Central memory CD8-positive, alpha-beta T cell (primary cell): ENCODE results near the gene SIGLEC8.
A peak's percentile ranks its signal among the peaks of the same experiment; 100 is the strongest.

ENCODE experiments used
- ATAC-seq: fragments of 150-1000 bp; cut with Tn5 transposase; replicated peaks from 2 replicates; pipeline ENCODE4 v1.10.0; 2022; ENCODE audit warnings: mild to moderate bottlenecking, moderate FRiP score, moderate number of reproducible peaks; ENCODE audit not compliant: poor library complexity, severe bottlenecking; ENCODE audit errors: extremely low read depth
- DNase-seq, 2 donors: peaks; one replicate each; pipeline ENCODE4 v3.0.0; 2021; ENCODE audit warnings: low spot score in 2 of 2
- H3K27ac Mint-ChIP-seq: one replicate; pipeline ENCODE4 v1.8.0; 2022; ENCODE audit warnings: low read depth, mild to moderate bottlenecking, moderate library complexity, mixed read lengths
- H3K27me3 Mint-ChIP-seq: one replicate; pipeline ENCODE4 v1.8.0; 2022; ENCODE audit warnings: mixed read lengths
- H3K36me3 Mint-ChIP-seq: one replicate; pipeline ENCODE4 v1.8.0; 2022; ENCODE audit warnings: mild to moderate bottlenecking, moderate library complexity, mixed read lengths; ENCODE audit not compliant: insufficient read depth
- H3K4me1 Mint-ChIP-seq: one replicate; pipeline ENCODE4 v1.8.0; 2022; ENCODE audit warnings: mixed read lengths
- H3K4me3 Mint-ChIP-seq: one replicate; pipeline ENCODE4 v1.8.0; 2022; ENCODE audit warnings: mild to moderate bottlenecking, moderate library complexity, mixed read lengths
- H3K9me3 Mint-ChIP-seq: one replicate; pipeline ENCODE4 v1.8.0; 2022; ENCODE audit warnings: mixed read lengths

Gene SIGLEC8

GRCh38 chr19:51488491-51488890 lies 30.2 kb upstream of the SIGLEC8 start:
- Mint-ChIP-seq H3K27ac (no peak overlapping the region), H3K9me3 (peaks cover under 1% of the 10 kb centered on the region), H3K4me1 (no peaks in the 10 kb centered on the region), H3K27me3 (peaks cover 34% of the 10 kb centered on the region), H3K36me3 (peaks cover 1% of the 10 kb centered on the region), H3K4me3 (no peak overlapping the region)
- ATAC-seq (no peak), DNase-seq (no peak)

DNA sequence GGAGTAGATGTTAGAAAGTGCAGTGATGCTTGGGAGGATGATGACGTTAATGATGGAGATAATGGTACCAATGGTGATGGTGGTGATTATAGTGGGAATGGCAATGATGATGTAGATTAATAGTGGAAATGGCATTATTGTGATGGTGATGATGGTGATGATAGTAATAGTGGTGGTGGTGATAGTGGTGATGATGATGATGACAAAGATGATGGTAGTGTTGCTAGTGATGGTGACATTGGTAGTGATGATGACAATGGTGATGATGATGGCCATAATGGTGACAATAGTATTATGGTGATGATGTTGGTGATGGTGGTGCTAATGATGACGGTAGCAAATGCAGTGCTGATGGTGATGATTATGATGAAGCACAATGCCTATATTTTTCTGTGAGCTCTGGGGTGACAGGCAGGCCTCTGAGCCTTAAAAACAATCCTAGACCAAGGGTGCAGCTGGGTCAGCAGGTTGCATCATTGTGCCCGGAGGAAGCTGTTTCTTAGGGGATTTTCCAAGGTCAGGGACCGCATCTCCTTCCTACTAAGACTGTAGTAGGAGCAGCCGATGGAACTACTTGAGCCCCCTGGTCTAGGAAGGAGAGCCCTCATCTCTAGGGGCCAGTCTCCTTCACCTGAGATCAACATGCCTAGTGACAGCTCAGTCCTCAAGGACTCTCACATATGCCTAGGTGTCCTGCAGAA lies 27.9 kb upstream of the SIGLEC8 start:
- H3K4me1 Mint-ChIP-seq, result no peaks in the 10 kb centered on the region
- H3K36me3 Mint-ChIP-seq, result peaks cover 1% of the 10 kb centered on the region
- peaks cover 28% of the 10 kb centered on the region for H3K27me3 Mint-ChIP-seq
- no peaks in the 10 kb centered on the region for H3K9me3 Mint-ChIP-seq
- no peak overlapping the region for H3K4me3 Mint-ChIP-seq
- DNase-seq, result no peak
- no peak overlapping the region for H3K27ac Mint-ChIP-seq
- no peak for ATAC-seq

- no peaks in the 10 kb centered on the region for H3K9me3 Mint-ChIP-seq
- H3K4me1 Mint-ChIP-seq, result no peaks in the 10 kb centered on the region
- no peak overlapping the region for H3K27ac Mint-ChIP-seq
- H3K36me3 Mint-ChIP-seq, result peaks cover 1% of the 10 kb centered on the region
- H3K4me3 Mint-ChIP-seq, result no peak overlapping the region
- DNase-seq (no peak), ATAC-seq (no peak)
- peaks cover 75% of the 10 kb centered on the region for H3K27me3 Mint-ChIP-seq
Observed at GRCh38 chr19:51480590-51480989, 22.3 kb upstream of the SIGLEC8 start.

DNA sequence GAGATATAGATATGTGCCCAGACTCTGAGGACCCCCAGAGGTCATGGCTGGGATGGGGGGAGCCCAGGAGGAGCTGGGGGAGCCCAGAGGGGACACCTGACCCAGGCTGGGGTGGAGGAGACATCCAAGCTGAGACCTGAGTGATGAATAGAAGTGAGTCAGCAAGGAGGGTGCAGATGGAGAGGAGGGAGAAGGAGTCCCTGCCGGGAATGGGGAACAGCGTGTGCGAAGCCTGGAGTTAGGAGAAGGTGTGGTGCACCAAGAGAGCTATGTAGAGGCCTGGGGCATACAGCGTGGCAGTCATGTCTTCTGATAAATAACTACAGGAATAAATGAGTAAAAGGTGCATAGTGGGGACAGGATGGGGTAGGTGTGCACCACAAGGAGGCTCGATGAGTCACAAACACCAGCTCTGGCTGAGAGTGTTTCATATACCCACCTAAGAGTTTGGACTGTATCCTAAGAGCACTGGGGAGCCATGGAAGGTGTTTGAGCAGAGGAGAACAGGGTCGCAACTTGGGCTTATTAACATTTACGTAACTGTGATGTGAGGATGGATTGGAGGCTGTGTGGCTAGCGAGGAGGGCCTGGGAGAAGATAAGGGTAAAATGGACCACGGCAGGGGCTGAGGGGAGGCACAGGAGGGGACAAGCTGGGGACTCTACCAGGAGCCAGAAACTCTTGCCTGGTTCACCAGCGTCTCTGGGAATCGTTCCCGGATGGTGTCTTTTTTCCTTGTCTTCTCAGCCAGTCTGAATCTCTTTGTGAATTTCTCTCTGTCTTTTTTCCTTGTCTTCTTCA lies 21.5 kb upstream of the SIGLEC8 start:
- Mint-ChIP-seq H3K27me3 (peaks cover 78% of the 10 kb centered on the region), H3K4me3 (no peak overlapping the region)
- DNase-seq, result no peak

DNA sequence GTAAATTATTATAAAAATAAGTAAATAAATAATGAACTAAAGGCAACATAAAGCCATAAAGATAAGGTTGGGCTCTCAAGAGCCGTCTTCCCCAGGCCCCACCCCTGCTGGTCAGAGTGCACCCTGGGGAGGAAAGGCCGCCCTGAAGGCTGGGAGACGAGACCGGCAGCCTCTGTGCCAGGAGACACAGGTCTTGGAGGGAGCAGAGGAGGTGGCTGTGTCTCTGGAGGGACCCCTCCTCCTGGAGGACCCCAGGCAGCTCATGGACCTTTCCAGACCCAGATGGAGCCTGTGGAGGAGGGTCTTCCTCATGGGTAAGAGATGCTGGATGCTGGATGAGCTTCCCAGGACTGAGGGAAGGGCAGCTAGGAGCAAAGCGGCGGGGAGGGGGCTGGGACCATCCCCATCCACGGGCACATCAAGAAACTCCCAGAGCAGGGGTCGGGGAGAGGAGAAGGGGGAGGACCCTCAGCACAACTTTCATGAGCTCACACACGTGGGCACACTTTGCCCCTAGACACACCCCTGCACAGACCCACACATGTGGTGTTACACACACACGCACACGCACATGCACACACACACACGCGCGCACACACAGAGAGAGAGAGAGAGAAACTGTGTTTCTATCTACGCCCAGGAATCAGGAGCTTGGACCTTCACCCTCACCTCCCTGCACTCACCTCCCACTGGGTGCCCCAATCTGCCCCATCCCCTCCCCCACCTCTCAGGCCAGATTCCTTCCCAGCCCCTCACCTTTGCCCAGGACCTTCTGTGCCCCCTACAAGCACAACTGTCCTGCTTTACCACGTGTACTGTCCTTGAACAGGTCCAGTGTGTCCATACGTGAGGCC lies 20.4 kb upstream of the SIGLEC8 start, which contains the start of gene CEACAM18:
CEACAM18 (plus strand) TSS at position 159 of the 854 bp plus-strand sequence.
- no peak within 1 kb of the TSS for H3K4me3 Mint-ChIP-seq
- H3K4me1 Mint-ChIP-seq, result no peaks in the 10 kb centered on the region
- no peaks in the 10 kb centered on the region for H3K36me3 Mint-ChIP-seq
- peaks cover 84% of the 10 kb centered on the region for H3K27me3 Mint-ChIP-seq
- ATAC-seq, result no peak
- no peak for DNase-seq
- no peaks in the 10 kb centered on the region for H3K9me3 Mint-ChIP-seq
- H3K27ac Mint-ChIP-seq, result no peak within 1 kb of the TSS

More for the DNA sequence above, 21.5 kb upstream of the SIGLEC8 start:
- ATAC-seq, result no peak
- Mint-ChIP-seq H3K27ac (no peak overlapping the region), H3K9me3 (no peaks in the 10 kb centered on the region), H3K4me1 (no peaks in the 10 kb centered on the region), H3K36me3 (no peaks in the 10 kb centered on the region)

DNA sequence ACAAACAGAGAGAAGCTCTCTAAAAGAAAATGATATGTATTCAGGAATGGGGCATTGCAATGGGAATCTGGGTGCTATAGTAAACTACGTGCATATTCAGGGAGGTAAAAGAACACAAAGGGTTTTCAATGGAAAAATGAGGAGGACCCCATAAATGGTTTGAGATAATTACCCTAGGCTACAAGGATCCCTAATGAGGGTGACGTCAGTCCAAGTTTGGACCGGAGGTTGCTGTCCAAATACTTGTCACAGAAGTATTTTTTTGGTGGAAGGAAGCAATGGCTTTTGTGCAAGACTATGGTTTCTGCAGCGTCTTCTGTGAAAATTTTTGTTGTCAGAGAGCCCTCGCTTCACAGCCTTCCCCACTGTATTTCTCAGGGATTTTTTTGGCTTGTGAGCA lies 19.1 kb upstream of the SIGLEC8 start:
- Mint-ChIP-seq H3K27ac (no peak overlapping the region), H3K9me3 (no peaks in the 10 kb centered on the region), H3K4me3 (no peak overlapping the region), H3K36me3 (no peaks in the 10 kb centered on the region), H3K4me1 (peaks cover 6% of the 10 kb centered on the region), H3K27me3 (peaks cover 88% of the 10 kb centered on the region)
- DNase-seq (no peak), ATAC-seq (no peak)

DNA sequence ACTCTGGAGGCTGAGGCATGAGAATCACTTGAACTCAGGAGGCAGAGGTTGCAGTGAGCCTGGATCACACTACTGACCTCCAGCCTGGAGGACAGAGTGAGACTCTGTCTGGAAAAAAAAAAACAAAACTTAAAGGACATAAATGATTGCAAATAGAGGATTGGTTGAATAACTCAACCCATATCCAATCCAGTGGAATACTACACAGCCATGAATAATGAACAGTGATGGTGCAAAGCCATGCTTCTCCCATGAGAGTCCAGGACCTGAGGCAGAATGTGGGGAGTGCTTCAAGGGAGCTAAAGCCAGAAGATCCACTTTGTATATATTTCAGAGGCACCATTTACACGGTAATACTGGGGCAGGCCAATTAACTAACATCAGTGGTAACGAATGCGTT lies 17.9 kb upstream of the SIGLEC8 start:
- DNase-seq (no peak), ATAC-seq (no peak)
- Mint-ChIP-seq H3K27me3 (peaks cover 85% of the 10 kb centered on the region), H3K27ac (no peak overlapping the region), H3K4me1 (peaks cover 6% of the 10 kb centered on the region), H3K36me3 (no peaks in the 10 kb centered on the region), H3K9me3 (no peaks in the 10 kb centered on the region), H3K4me3 (no peak overlapping the region)

GRCh38 chr19:51473009-51473707 lies 14.9 kb upstream of the SIGLEC8 start:
- Mint-ChIP-seq H3K27me3 (peaks cover 68% of the 10 kb centered on the region), H3K4me1 (peaks cover 9% of the 10 kb centered on the region), H3K9me3 (no peaks in the 10 kb centered on the region), H3K36me3 (no peaks in the 10 kb centered on the region), H3K27ac (no peak overlapping the region), H3K4me3 (no peak overlapping the region)
- peak; percentile 60 to 76 for DNase-seq
- peak; percentile 68 for ATAC-seq

DNA sequence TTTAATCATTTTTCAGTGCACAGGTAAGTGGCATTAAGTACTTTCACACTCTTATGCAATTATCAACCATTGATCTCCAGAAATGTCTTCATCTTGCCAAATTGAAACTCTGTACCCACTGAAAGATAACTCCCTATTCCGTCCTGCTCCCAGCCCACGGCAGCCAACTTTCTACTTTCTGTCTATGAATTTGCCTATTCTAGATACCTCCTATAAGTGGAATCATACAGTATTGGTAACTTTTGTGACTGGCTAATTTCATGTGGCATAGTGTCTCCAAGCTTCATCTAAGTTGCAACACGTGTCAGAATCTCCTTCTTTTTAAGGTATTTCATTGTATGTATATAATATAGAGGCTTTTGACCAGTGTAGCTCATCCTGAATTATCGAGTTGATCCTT lies 14.4 kb upstream of the SIGLEC8 start:
- Mint-ChIP-seq H3K27ac (no peak overlapping the region), H3K4me3 (no peak overlapping the region), H3K4me1 (peaks cover 15% of the 10 kb centered on the region), H3K36me3 (no peaks in the 10 kb centered on the region), H3K9me3 (no peaks in the 10 kb centered on the region), H3K27me3 (peaks cover 70% of the 10 kb centered on the region)
- DNase-seq (no peak), ATAC-seq (no peak)

DNA sequence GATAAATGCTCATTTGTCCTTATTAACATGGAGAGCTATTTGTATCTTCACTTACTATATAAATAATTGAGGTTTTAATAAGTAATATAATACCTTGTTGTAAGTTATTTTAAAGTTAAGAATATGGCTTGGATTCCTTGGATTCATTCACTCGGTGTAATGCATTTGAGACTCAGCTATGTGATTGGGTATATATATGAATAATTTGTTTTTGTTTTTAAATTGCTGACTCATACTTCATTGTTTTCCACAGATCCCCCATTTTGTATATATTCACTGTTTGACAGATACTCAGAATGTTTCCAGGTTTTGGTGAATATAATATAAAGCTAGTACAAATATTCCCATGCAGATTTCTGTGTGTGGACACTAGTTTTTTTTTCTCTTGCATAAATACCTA lies 13.3 kb upstream of the SIGLEC8 start:
- Mint-ChIP-seq H3K4me3 (no peak overlapping the region), H3K4me1 (peaks cover 16% of the 10 kb centered on the region), H3K27ac (no peak overlapping the region), H3K27me3 (peaks cover 69% of the 10 kb centered on the region), H3K9me3 (no peaks in the 10 kb centered on the region), H3K36me3 (no peaks in the 10 kb centered on the region)
- DNase-seq (no peak), ATAC-seq (no peak)

DNA sequence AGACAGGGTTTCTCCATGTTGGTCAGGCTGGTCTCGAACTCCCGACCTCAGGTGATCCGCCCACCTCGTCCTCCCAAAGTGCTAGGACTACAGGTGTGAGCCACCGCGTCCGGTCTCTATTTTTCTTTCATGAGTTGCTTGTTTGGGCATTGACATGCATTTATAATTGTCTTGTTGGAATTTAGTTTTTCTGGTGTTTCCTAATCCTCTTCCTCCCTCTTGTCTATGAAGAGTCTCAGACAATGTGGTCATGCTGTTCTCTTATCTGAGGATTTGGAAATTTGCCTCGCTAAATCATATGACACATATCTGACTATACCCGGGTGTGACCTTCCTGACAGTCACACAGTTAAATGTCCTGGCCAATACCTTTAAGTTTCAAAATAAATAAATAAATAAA lies 12.7 kb upstream of the SIGLEC8 start:
- H3K27me3 Mint-ChIP-seq, result peaks cover 71% of the 10 kb centered on the region
- peaks cover 16% of the 10 kb centered on the region for H3K4me1 Mint-ChIP-seq
- ATAC-seq (no peak), DNase-seq (no peak)
- H3K27ac Mint-ChIP-seq, result no peak overlapping the region
- H3K36me3 Mint-ChIP-seq, result no peaks in the 10 kb centered on the region
- no peak overlapping the region for H3K4me3 Mint-ChIP-seq
- no peaks in the 10 kb centered on the region for H3K9me3 Mint-ChIP-seq

DNA sequence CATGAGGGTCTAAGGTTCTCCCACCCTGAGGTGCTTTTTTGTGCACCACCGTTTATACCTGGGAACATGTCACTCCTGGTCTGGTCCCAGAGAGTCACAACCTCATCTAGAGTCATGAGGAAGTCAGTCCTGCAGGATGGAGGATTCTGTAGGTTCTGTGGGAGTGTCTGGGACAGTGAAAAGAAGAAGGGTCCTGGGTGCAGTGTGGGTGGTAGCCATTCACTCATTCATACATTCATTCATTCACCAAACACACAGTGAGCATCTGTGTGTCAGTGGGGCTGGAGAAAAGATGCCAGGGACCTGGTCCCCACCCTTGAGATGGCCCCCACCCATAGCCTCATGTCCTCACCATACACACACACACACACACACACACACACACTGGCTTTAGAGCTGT lies 11.4 kb upstream of the SIGLEC8 start:
- ATAC-seq (no peak), DNase-seq (no peak)
- H3K9me3 Mint-ChIP-seq, result no peaks in the 10 kb centered on the region
- H3K27ac Mint-ChIP-seq, result no peak overlapping the region
- H3K4me1 Mint-ChIP-seq, result peaks cover 16% of the 10 kb centered on the region
- peaks cover 71% of the 10 kb centered on the region for H3K27me3 Mint-ChIP-seq
- no peaks in the 10 kb centered on the region for H3K36me3 Mint-ChIP-seq
- H3K4me3 Mint-ChIP-seq, result no peak overlapping the region
